T-helper 9 cell (primary cell): ENCODE measurements around the gene LETM1.
A peak's percentile ranks its signal among the peaks of the same experiment; 100 is the strongest.

ENCODE experiments used
- DNase-seq: peaks from one replicate; pipeline ENCODE4 v3.0.0-alpha.2; 2020

The LETM1 gene

DNA sequence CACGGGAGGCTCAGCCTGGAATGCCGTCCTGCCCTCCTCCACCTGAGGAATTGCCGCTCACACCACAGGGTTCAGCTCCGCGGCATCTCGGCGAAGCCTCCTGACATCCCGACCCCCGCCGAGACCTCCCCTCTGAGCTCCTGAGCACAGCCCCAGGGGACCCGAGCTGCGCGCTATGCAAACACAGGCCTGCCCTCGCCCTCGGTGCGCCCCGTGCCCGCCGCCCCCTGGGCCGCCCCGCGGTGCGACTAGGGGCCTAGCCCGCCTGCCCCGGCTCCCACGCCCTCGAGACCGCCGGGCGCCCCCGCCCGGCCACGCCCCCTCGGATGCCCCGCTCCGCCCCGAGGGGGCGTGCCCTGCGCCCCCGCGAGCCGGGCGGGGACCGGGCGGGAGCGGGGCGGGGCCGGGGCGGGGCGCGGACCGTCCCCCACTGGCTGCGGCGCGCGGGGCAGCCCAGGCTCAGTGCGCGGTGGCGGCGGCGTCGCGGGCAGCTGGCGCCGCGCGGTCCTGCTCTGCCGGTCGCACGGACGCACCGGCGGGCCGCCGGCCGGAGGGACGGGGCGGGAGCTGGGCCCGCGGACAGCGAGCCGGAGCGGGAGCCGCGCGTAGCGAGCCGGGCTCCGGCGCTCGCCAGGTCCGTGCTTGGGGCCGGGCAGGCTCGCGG, 63.0 kb downstream of the LETM1 start, which contains the start of gene FGFR3:
Gene FGFR3, plus strand, starts transcription at position 462 of the 664 bp plus-strand sequence. CDS start 642 bp downstream, outside the sequence.
- DNase-seq = peak; percentile 28

- DNase-seq = no peak
Observed at GRCh38 chr4:1792158-1792831, 63.7 kb downstream of the LETM1 start.

GRCh38 chr4:1790005-1790404, 66.0 kb downstream of the LETM1 start:
- DNase-seq = no peak

DNA sequence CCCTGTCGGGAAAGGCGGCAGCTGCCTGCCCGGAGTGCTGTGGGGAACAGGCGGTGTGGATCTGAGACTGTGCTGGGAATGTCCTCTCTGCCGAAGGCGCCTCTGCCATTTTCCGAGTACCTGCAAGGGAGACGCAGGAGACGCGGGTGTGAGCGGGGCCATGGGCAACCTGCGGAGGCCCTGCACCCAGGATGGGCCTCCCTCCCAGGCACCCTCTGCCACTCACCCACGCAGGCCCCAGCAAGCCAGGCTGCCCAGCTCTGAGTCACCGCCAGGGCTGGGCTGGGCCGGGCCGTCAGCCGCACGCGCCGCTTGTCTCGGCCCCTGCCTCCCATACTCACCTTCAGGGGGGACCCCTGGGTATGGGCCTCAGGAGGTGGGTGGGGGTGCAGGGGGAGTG, 66.4 kb downstream of the LETM1 start:
- DNase-seq = no peak

DNA sequence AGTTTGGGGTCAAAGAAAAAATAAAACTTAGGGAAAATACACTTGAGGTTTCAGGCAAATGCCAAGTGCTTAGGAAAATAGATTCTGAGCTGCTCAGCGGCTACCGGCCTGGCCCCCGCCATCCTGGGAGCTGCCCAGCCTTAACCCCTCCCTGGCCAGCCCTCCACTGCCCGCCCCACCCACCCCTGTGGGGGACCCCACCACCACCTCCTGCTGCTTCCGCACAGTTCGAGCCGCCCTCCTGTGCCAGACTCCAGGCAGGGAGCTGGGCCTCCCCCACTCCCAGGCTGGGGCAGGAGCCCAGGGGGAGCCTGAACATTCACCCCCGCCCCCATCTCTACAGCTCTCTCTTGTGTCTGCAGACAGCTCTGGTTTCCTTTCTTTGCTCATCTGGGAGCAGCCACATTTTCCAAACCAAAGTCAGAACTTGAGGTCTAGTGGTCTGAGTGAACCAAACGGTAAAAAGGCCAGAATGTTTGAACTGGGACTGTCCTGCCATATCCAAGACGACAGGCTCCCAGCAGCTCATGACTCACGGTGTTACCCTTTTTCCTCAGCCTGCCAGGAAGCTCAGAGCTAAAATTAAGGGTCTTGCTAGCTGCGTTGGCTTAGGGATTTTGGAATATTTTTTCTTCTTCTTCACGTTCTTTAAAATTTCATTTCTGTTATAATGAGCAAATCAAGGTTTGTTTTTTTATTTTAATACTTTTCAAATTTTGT, 67.5 kb downstream of the LETM1 start:
- no peak for DNase-seq

DNA sequence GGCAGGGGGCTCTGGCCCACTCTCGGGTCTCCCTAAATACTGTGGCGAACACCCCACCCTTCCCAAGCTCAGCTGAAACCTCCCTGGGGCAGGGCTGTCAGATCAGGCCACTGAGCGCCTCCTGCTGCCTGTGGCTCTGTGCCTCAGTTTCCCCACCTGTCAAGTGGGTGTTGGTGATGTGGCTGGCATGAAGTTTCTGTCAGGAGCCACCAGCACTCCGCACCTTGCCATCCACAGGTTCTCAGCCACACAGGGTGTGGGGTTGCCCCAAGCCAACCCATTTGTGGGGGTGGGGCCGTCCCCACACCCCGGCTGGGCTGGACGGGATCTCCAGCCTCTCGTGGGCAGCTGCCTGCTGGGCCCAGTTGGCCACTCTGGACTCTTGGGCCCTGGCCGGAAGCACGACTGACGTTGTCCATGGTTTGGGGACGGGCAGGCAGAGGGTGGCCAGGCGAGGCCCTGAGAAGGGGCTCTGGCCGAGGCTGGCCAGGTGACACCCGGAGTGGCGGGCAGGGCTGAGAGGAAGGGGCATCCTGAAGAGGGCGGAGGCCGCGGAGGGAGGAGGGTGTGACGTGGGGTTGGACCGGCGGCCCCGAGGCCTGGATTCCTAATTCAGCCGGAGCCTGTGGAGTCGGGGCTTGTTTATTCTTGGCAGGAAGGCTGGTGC, 68.4 kb downstream of the LETM1 start:
- no peak for DNase-seq

DNA sequence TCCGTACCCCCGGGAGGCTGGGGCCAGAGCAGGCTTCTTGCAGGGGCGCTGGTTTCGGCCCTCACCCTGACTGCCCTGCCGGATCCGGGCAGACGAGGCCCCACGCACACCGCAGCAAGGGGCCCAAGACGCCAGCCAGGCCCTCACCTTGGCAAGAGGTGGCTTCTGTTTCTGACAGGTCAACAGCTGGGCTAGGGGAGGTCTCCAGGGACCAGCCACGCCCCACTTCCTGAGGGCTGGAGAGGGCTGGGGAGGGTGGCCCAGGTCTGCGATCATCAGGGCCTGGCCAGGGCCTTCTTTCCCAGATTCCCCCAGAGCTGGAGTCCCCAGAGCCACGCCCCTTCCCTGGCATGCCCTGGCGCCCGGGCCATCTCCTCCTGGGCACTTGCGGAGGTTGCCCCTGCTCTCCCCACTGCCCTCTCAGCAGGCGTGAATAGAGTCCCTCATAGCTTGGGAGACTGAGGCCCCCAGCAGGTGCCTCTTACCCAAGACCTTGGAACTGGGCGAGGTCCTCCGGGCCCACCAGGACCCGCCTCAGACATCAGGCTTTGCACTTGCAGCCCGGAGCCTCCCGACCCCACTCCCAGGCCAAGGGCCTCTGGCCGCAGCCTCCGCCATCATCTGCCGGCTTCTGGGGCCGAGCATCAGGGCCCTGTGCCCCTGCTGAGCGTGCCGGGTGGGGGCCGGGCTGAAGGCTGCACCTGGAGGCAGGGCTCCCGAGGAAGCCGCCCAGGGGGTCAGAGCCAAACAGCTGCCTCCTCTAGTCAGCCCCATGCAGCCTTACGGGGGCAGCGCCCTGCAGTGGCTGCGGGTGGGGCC, 69.2 kb downstream of the LETM1 start:
- DNase-seq = no peak

DNA sequence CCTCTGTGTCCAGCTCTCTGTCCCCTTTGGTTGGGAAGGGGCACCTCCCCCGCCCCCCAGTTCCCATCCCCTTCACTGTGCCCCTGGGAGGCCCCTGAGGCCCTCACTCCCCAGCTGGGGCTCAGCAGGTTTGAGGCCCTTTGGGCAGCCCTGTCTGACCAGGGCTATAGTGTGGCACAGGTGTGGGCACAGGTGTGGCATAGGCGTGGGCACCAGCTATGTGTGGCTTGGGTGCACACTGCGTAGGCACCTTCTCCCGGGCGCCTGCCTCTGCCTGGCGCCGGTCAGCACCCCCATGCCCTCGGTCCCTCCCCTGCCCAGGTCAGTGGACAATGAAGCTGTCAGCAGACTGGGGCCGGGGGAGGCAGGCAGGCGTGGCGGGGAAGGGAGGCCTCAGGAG, 70.4 kb downstream of the LETM1 start:
- no peak for DNase-seq

DNA sequence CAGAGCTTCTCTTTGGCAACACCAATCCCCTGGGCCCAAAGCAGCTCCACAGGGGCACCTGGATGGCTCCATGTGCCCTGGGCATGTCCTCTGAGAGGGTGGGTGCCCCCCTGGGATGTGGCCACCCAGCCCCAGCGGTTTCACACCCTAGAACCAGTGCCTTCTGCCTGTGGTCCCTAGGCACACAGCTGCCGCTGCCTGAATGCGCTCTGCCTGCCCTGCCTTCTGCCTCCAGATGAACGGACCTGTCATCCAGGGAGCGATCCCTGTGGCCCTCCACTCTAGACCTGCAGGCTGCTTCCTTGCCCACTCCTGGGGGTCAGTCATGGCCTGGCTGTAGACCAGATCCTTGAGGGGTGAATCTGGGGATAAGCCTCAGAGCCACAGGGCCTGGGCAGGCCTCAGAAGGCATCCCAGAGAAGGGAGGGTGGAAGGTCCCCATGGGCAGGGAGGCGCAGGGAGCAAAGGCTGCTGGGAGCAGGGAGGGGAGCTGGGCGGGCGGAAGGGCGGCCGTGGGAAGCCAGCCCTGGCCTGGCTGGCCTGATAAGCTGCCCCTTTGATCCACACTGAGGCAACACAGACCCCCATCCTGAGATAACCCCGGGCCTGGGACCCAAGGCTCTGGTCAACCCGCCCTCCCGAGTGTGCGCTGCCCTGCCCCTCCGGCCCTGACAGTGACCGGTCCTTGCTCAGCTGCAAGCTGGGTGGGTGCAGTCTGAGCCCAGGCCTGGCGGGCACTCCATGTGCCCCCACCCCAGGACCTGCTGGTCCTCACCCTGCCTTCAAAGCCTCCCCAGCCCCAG, 71.0 kb downstream of the LETM1 start:
- no peak for DNase-seq

DNA sequence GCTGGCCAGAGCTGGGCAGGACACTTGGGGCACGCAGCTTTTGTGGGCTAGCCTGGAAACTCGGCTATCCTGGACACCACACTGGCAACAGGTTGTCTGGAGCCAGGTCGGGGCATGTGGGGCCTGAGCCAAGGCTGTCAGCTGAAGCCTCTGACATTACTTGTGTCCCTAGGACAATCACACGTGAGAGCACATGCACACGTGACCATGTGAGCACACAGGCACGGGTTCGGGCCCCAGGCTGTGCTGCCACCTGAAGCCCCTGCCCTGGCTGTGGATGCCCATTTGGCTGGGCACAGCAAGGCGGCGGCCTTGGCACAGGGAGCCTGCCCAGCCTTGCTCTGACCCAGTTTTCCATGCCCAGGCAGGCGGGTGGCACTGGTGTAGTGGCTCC, 71.6 kb downstream of the LETM1 start:
- DNase-seq = no peak

- DNase-seq = no peak
Observed at GRCh38 chr4:1783970-1784369, 72.0 kb downstream of the LETM1 start.

DNA sequence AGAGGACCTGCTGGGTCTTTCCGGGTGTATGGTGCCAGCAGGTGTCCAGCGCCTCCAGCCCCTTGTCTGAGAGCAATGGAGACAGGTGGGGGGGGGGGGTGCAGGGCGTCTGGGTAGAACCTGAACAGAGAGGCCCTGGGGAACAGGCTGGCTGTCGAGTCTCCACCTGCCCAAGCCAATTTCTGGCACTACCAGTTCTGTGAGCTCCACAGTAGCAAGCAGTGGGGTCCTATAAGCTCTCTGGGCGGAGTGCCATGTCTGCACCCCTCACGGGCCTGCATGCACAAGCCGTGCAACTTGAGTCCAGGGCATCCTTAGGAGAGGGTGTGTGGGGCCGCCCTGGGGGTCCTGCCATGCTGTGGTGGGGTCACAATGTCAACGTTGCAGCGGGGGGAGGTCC, 72.9 kb downstream of the LETM1 start:
- no peak for DNase-seq

GRCh38 chr4:1780435-1780834, 75.5 kb downstream of the LETM1 start:
- no peak for DNase-seq

- DNase-seq = no peak
Observed at GRCh38 chr4:1779588-1780382, 76.2 kb downstream of the LETM1 start.

GRCh38 chr4:1778642-1779392, 77.1 kb downstream of the LETM1 start:
- no peak for DNase-seq

GRCh38 chr4:1777822-1778641, 77.9 kb downstream of the LETM1 start:
- DNase-seq = no peak

DNA sequence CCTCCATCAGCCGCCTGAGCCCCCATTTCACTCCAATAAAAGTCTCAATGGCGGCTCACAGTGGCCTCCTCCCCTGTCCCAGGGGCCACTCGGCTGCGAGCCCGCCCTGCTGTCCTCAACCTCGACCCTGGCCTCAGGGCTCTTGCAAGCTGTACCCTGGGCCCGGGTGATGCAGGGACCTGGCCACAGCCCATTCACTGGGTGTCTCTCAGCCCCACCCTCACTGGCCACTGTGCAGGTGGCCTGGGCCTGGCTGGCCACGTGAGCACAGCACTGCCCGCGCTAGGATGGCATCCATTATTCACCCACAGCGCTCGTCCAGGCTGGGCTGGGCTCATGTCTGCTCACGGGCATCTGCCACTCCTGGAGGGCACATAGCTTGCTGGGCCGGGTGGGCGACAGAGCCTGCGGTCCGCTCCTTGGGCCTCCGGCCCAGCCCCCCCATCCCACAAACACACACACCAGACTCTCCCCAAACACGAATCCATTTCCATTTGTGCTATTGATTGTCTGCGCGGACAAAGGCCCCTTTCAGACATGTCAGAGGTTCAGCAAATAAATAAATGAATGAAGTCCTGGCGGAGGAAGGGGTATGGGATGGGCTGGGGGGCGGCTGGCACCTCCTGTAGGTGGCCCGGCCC, 79.3 kb downstream of the LETM1 start:
- DNase-seq = no peak

GRCh38 chr4:1775731-1776500, 80.0 kb downstream of the LETM1 start:
- no peak for DNase-seq
